ENCODE results near the gene IL1RAPL1. TPM values are rescaled to one million over a fixed set of nuclear protein-coding genes. Genes with fewer than 3 reads are reported as not detected.

Gene IL1RAPL1
- total RNA-seq, 1 donor from 2014 or later = not detected

- DNase-seq (ENCODE audit: low read depth) = no peak
- H3K27me3 ChIP-seq (ENCODE audit: control insufficient read depth, insufficient read depth, low read length) = no peaks in the 10 kb centered on the region
- no peak overlapping the region for H3K4me3 ChIP-seq (ENCODE audit: low read depth, low read length)
- FAIRE-seq = no peak
- H3K36me3 ChIP-seq (ENCODE audit: control insufficient read depth, insufficient read depth, low read length) = no peaks in the 10 kb centered on the region
- TF ChIP-seq, protein P1, sequence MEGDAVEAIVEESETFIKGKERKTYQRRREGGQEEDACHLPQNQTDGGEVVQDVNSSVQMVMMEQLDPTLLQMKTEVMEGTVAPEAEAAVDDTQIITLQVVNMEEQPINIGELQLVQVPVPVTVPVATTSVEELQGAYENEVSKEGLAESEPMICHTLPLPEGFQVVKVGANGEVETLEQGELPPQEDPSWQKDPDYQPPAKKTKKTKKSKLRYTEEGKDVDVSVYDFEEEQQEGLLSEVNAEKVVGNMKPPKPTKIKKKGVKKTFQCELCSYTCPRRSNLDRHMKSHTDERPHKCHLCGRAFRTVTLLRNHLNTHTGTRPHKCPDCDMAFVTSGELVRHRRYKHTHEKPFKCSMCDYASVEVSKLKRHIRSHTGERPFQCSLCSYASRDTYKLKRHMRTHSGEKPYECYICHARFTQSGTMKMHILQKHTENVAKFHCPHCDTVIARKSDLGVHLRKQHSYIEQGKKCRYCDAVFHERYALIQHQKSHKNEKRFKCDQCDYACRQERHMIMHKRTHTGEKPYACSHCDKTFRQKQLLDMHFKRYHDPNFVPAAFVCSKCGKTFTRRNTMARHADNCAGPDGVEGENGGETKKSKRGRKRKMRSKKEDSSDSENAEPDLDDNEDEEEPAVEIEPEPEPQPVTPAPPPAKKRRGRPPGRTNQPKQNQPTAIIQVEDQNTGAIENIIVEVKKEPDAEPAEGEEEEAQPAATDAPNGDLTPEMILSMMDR (IDR thresholded peaks at IDR 0.05; ENCODE audit: insufficient read depth, low read length, severe bottlenecking) = no peak
These were observed 484.5 kb downstream of the IL1RAPL1 start for GRCh38 chrX:29071525-29072320.

DNA sequence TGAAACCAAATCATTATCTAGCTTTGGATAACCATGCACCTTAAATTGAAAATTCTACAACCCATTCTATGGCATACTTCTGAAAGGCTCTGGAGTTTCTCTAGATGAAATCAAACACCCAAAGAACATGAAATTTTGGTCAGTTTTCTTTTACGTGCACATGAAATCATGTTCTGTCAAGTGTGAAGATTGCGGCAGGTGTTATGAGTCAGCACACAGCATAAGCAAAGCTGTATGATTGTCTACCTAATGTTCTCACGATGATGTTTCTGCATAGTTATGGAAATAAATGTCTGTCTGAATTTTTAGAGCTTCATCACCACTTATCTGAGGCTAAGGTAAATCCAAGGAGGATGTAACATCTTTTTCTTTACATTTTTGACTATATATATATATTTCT, 495.3 kb downstream of the IL1RAPL1 start:
- Histone ChIP-seq H3K36me3 (ENCODE audit: control insufficient read depth, insufficient read depth, low read length) (no peaks in the 10 kb centered on the region), H3K27me3 (ENCODE audit: control insufficient read depth, insufficient read depth, low read length) (no peaks in the 10 kb centered on the region), H3K4me3 (ENCODE audit: low read depth, low read length) (no peak overlapping the region)
- TF ChIP-seq, protein P1 (IDR thresholded peaks at IDR 0.05; ENCODE audit: insufficient read depth, low read length, severe bottlenecking) = no peak
- DNase-seq (ENCODE audit: low read depth) = no peak
- FAIRE-seq = no peak

DNA sequence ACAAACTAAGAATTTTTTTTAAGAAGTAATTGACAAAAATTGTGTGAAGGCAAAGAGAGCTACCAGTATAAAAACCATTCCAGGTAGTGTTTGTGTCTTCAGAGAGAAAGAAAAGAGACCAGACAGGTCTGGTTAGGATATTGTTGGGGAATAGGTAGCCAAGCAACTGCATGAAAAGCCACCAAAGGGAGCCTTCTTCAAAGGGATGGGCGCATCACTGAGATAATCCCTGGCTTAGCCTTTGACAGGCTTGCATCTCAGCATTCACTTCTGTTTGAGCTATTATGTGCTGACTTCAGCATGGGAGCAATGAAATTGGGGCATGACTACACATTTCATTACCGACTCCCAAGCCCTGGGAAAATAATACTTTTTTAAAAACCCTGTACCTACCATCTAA, 496.6 kb downstream of the IL1RAPL1 start:
- DNase-seq (ENCODE audit: low read depth) (no peak), FAIRE-seq (no peak)
- Histone ChIP-seq H3K4me3 (ENCODE audit: low read depth, low read length) (no peak overlapping the region), H3K36me3 (ENCODE audit: control insufficient read depth, insufficient read depth, low read length) (no peaks in the 10 kb centered on the region), H3K27me3 (ENCODE audit: control insufficient read depth, insufficient read depth, low read length) (no peaks in the 10 kb centered on the region)
- TF ChIP-seq, protein P1 (IDR thresholded peaks at IDR 0.05; ENCODE audit: insufficient read depth, low read length, severe bottlenecking) = no peak

- H3K36me3 ChIP-seq (ENCODE audit: control insufficient read depth, insufficient read depth, low read length) = no peaks in the 10 kb centered on the region
- DNase-seq (ENCODE audit: low read depth) = peak; percentile 1
- TF ChIP-seq, protein P1 (IDR thresholded peaks at IDR 0.05; ENCODE audit: insufficient read depth, low read length, severe bottlenecking) = no peak
- no peak overlapping the region for H3K4me3 ChIP-seq (ENCODE audit: low read depth, low read length)
- no peak for FAIRE-seq
- no peaks in the 10 kb centered on the region for H3K27me3 ChIP-seq (ENCODE audit: control insufficient read depth, insufficient read depth, low read length)
These were observed 503.6 kb downstream of the IL1RAPL1 start for GRCh38 chrX:29090811-29091210.

DNA sequence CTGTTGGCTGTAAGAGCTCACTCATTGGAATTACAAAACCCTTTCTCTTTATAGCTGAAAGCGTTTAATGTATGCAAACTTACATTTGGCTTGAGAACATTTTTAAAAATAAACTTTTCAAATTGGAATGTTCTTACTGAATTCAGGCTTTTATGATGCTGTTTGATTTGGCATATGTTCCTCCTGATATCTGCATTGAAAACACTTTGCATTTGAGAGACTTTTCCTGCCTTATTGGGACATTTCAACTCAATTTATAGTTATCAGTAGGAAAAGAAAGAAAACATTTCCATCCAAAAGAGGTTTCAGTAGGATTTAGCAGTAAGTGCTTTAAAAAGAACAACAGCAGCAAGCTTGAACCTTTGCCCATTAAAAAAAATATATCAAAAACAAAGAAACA, 520.0 kb downstream of the IL1RAPL1 start:
- DNase-seq (ENCODE audit: low read depth) (no peak), FAIRE-seq (no peak)
- TF ChIP-seq, protein P1 (IDR thresholded peaks at IDR 0.05; ENCODE audit: insufficient read depth, low read length, severe bottlenecking) = no peak
- Histone ChIP-seq H3K27me3 (ENCODE audit: control insufficient read depth, insufficient read depth, low read length) (no peaks in the 10 kb centered on the region), H3K36me3 (ENCODE audit: control insufficient read depth, insufficient read depth, low read length) (no peaks in the 10 kb centered on the region), H3K4me3 (ENCODE audit: low read depth, low read length) (no peak overlapping the region)

DNA sequence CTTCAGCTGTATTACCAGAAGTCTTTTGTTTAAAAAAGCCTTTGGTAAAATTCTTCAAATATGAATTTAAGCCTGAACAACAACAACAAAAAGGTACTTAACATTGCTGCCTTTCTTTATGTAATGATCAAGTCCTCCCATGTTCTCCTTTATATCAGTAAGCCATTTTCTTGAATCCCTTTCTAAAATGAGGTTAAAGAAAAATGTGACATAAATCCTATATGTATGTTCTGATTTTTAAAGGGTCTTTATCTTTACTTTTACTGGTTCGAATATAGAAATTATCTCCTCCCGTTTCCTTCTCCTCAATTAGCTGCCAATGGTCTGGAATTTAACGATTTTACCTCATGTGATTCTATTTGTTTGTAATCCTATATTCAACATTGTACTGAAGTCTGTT, 522.8 kb downstream of the IL1RAPL1 start:
- FAIRE-seq (no peak), DNase-seq (ENCODE audit: low read depth) (no peak)
- H3K36me3 ChIP-seq (ENCODE audit: control insufficient read depth, insufficient read depth, low read length) = no peaks in the 10 kb centered on the region
- TF ChIP-seq, protein P1 (IDR thresholded peaks at IDR 0.05; ENCODE audit: insufficient read depth, low read length, severe bottlenecking) = no peak
- no peak overlapping the region for H3K4me3 ChIP-seq (ENCODE audit: low read depth, low read length)
- no peaks in the 10 kb centered on the region for H3K27me3 ChIP-seq (ENCODE audit: control insufficient read depth, insufficient read depth, low read length)

Data from bronchial epithelial cell (primary cell).